Fibroblast of skin of abdomen (primary cell): Measurements from ENCODE around the gene TRPC5OS.
A peak's percentile ranks its signal among the peaks of the same experiment; 100 is the strongest.

ENCODE experiments used
- DNase-seq: peaks from one replicate; pipeline ENCODE4 v3.0.0-alpha.2; 2013

TRPC5OS gene

GRCh38 chrX:111896148-111896547 is 20.2 kb downstream of the TRPC5OS start:
- no peak for DNase-seq

- peak; percentile 1 for DNase-seq
Measured at GRCh38 chrX:111914398-111915090, 38.6 kb downstream of the TRPC5OS start.

GRCh38 chrX:111917591-111917990 is 41.6 kb downstream of the TRPC5OS start:
- DNase-seq = no peak

- no peak for DNase-seq
Measured at GRCh38 chrX:111928456-111928855, 52.5 kb downstream of the TRPC5OS start.
